ENCODE measurements around the gene OIT3.
"Not testable (repeated sequence)": the region's sequence is repeated elsewhere in the genome, so short reads cannot be mapped to it uniquely, and the experiment has no call there.

The OIT3 gene

DNA sequence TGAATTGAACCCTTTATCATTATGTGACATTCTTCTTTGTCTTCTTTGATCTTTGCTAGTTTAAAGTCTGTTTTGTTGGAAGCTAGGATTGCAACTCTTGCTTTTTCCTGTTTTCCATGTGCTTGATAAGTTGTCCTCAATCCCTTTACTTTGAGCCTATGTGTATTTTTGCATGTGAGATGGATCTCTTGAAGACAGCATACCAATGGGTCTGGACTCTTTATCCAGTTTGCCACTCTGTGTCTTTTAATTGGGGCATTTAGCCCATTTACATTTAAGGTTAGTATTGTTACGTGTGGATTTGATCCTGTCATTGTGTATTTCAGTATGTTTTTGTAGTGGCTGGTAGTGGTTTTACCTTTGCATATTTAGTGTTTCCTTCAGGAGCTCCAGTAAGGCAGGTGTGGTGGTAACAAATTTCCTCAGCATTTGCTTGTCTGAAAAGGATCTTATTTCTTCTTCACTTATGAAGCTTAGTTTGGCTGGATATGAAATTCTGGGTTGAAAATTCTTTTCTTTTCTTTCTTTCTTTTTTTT lies 27.7 kb downstream of the OIT3 start:
- H3K4me1 ChIP-seq (ENCODE audit: control insufficient read depth, insufficient read depth, low read length); H3K27me3 ChIP-seq (ENCODE audit: control insufficient read depth, insufficient read depth, low read length); H3K27ac ChIP-seq (ENCODE audit: low read depth, low read length); H3K4me3 ChIP-seq (ENCODE audit: low read depth, low read length); H3K9ac ChIP-seq (ENCODE audit: low read depth, low read length); H3K9me3 ChIP-seq (ENCODE audit: control insufficient read depth, insufficient read depth, low read length); H3K36me3 ChIP-seq (ENCODE audit: control insufficient read depth, insufficient read depth, low read length): not testable (repeated sequence)

DNA sequence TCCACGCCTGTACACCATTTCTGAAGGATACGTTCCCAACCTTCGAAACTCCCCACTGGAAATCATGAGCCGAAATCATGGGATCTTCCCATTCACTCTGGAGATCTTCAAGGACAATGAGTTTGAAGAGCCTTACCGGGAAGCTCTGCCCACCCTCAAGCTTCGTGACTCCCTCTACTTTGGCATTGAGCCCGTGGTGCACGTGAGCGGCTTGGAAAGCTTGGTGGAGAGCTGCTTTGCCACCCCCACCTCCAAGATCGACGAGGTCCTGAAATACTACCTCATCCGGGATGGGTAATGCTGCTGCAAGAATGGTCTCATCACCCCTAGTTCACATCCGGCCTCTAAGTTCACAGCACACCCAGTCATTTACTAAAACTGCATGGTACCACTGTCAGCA lies 30.8 kb downstream of the OIT3 start:
- no peak overlapping the region for H3K27ac ChIP-seq (ENCODE audit: low read depth, low read length)
- H3K9me3 ChIP-seq (ENCODE audit: control insufficient read depth, insufficient read depth, low read length), result no peaks in the 10 kb centered on the region
- H3K4me1 ChIP-seq (ENCODE audit: control insufficient read depth, insufficient read depth, low read length), result no peaks in the 10 kb centered on the region
- no peak overlapping the region for H3K9ac ChIP-seq (ENCODE audit: low read depth, low read length)
- no peaks in the 10 kb centered on the region for H3K36me3 ChIP-seq (ENCODE audit: control insufficient read depth, insufficient read depth, low read length)
- H3K4me3 ChIP-seq (ENCODE audit: low read depth, low read length), result no peak overlapping the region
- H3K27me3 ChIP-seq (ENCODE audit: control insufficient read depth, insufficient read depth, low read length), result no peaks in the 10 kb centered on the region

- H3K9ac ChIP-seq (ENCODE audit: low read depth, low read length), result no peak overlapping the region
- H3K9me3 ChIP-seq (ENCODE audit: control insufficient read depth, insufficient read depth, low read length), result no peaks in the 10 kb centered on the region
- no peak overlapping the region for H3K27ac ChIP-seq (ENCODE audit: low read depth, low read length)
- H3K4me3 ChIP-seq (ENCODE audit: low read depth, low read length), result no peak overlapping the region
- H3K4me1 ChIP-seq (ENCODE audit: control insufficient read depth, insufficient read depth, low read length), result no peaks in the 10 kb centered on the region
- H3K27me3 ChIP-seq (ENCODE audit: control insufficient read depth, insufficient read depth, low read length), result no peaks in the 10 kb centered on the region
- no peaks in the 10 kb centered on the region for H3K36me3 ChIP-seq (ENCODE audit: control insufficient read depth, insufficient read depth, low read length)
These were observed 32.5 kb downstream of the OIT3 start for GRCh38 chr10:72925951-72926465.

GRCh38 chr10:72927485-72927884 lies 33.9 kb downstream of the OIT3 start:
- no peak overlapping the region for H3K4me3 ChIP-seq (ENCODE audit: low read depth, low read length)
- no peaks in the 10 kb centered on the region for H3K27me3 ChIP-seq (ENCODE audit: control insufficient read depth, insufficient read depth, low read length)
- H3K27ac ChIP-seq (ENCODE audit: low read depth, low read length), result no peak overlapping the region
- no peaks in the 10 kb centered on the region for H3K36me3 ChIP-seq (ENCODE audit: control insufficient read depth, insufficient read depth, low read length)
- no peaks in the 10 kb centered on the region for H3K4me1 ChIP-seq (ENCODE audit: control insufficient read depth, insufficient read depth, low read length)
- no peaks in the 10 kb centered on the region for H3K9me3 ChIP-seq (ENCODE audit: control insufficient read depth, insufficient read depth, low read length)
- H3K9ac ChIP-seq (ENCODE audit: low read depth, low read length), result no peak overlapping the region

DNA sequence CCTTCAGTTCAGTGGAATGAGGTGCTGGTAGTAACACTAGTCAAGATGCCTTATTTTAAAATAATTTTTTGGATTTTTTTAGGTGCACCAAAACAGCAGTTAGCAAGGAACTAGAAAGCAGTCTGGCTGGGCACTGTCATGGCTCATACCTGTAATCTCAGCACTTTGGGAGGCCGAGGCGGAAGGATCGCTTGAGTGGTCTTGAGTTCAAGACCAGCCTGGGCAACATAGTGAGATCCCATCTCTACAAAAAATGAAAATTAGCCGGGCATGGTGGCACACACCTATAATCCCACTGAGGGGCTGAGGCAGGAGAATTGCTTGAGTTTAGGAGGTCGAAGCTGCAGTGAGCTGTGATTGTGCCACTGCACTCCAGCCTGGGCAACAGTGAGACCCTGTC lies 35.3 kb downstream of the OIT3 start:
- Histone ChIP-seq H3K9me3 (ENCODE audit: control insufficient read depth, insufficient read depth, low read length) (no peaks in the 10 kb centered on the region), H3K36me3 (ENCODE audit: control insufficient read depth, insufficient read depth, low read length) (no peaks in the 10 kb centered on the region), H3K27ac (ENCODE audit: low read depth, low read length) (no peak overlapping the region), H3K4me1 (ENCODE audit: control insufficient read depth, insufficient read depth, low read length) (no peaks in the 10 kb centered on the region), H3K9ac (ENCODE audit: low read depth, low read length) (no peak overlapping the region), H3K27me3 (ENCODE audit: control insufficient read depth, insufficient read depth, low read length) (no peaks in the 10 kb centered on the region), H3K4me3 (ENCODE audit: low read depth, low read length) (no peak overlapping the region)

DNA sequence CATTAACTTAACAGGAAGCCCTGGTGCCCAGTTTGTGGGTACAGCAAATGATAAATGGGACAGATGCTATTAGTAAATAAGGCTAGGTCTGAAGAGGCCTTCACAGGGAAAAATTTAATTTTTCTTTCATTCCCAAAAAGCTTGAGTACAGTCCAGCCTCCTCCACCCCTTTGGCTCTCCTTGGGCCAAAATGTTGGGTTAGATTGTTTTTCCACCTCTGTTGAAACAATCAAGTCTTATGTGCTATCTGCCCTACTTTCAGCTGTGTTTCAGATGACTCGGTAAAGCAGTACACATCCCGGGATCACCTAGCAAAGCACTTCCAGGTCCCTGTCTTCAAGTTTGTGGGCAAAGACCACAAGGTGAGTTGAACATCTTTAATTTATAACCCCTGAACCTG lies 36.7 kb downstream of the OIT3 start:
- no peaks in the 10 kb centered on the region for H3K4me1 ChIP-seq (ENCODE audit: control insufficient read depth, insufficient read depth, low read length)
- no peak overlapping the region for H3K27ac ChIP-seq (ENCODE audit: low read depth, low read length)
- H3K27me3 ChIP-seq (ENCODE audit: control insufficient read depth, insufficient read depth, low read length), result no peaks in the 10 kb centered on the region
- no peaks in the 10 kb centered on the region for H3K9me3 ChIP-seq (ENCODE audit: control insufficient read depth, insufficient read depth, low read length)
- no peaks in the 10 kb centered on the region for H3K36me3 ChIP-seq (ENCODE audit: control insufficient read depth, insufficient read depth, low read length)
- no peak overlapping the region for H3K9ac ChIP-seq (ENCODE audit: low read depth, low read length)
- H3K4me3 ChIP-seq (ENCODE audit: low read depth, low read length), result no peak overlapping the region

DNA sequence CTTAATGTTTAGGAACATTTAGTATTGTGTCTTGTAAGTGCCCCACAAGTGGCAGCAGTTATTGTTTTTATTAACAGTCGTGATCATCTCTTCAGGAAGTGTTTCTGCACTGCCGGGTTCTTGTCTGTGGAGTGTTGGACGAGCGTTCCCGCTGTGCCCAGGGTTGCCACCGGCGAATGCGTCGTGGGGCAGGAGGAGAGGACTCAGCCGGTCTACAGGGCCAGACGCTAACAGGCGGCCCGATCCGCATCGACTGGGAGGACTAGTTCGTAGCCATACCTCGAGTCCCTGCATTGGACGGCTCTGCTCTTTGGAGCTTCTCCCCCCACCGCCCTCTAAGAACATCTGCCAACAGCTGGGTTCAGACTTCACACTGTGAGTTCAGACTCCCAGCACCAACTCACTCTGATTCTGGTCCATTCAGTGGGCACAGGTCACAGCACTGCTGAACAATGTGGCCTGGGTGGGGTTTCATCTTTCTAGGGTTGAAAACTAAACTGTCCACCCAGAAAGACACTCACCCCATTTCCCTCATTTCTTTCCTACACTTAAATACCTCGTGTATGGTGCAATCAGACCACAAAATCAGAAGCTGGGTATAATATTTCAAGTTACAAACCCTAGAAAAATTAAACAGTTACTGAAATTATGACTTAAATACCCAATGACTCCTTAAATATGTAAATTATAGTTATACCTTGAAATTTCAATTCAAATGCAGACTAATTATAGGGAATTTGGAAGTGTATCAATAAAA lies 38.9 kb downstream of the OIT3 start:
- Histone ChIP-seq H3K27ac (ENCODE audit: low read depth, low read length) (no peak overlapping the region), H3K27me3 (ENCODE audit: control insufficient read depth, insufficient read depth, low read length) (no peaks in the 10 kb centered on the region), H3K9me3 (ENCODE audit: control insufficient read depth, insufficient read depth, low read length) (no peaks in the 10 kb centered on the region), H3K9ac (ENCODE audit: low read depth, low read length) (no peak overlapping the region), H3K4me3 (ENCODE audit: low read depth, low read length) (no peak overlapping the region), H3K36me3 (ENCODE audit: control insufficient read depth, insufficient read depth, low read length) (no peaks in the 10 kb centered on the region), H3K4me1 (ENCODE audit: control insufficient read depth, insufficient read depth, low read length) (no peaks in the 10 kb centered on the region)

GRCh38 chr10:72935361-72935760 lies 41.8 kb downstream of the OIT3 start:
- Histone ChIP-seq H3K36me3 (ENCODE audit: control insufficient read depth, insufficient read depth, low read length) (no peaks in the 10 kb centered on the region), H3K27me3 (ENCODE audit: control insufficient read depth, insufficient read depth, low read length) (no peaks in the 10 kb centered on the region), H3K9ac (ENCODE audit: low read depth, low read length) (no peak overlapping the region), H3K4me1 (ENCODE audit: control insufficient read depth, insufficient read depth, low read length) (no peaks in the 10 kb centered on the region), H3K9me3 (ENCODE audit: control insufficient read depth, insufficient read depth, low read length) (no peaks in the 10 kb centered on the region), H3K4me3 (ENCODE audit: low read depth, low read length) (no peak overlapping the region), H3K27ac (ENCODE audit: low read depth, low read length) (no peak overlapping the region)

DNA sequence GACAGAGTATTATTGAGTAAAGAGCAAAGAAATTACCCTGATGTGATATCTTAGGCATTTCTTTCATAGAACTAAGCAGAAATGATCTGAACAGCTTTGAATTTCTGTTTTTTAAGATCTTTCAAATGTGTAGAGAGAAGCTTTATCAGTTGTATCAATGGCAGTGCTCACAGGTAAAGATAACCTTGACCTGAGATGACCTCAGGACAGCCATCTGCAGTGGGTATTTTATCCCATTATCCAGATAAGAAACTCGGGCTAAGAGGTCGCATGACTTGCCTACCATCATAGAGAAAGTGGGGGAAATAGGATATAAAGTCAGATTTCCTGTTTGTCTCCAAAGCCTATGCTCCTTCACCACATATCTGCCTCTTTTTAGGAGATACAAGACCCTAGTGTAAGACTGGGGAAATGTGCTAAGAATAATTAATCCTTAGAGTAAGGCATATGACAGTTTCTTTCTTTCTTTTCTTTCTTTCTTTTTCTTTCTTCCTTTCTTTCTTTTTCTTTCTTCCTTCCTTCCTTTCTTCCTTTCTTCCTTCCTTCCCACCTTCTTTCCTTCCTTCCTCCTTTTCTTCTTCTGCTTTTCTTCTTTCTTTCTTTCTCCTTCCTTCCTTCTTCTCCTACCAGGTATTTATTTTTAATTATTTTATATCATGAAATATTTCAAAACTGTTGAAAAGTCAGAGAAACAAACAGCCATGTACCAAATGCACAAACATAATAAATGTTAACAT lies 50.1 kb downstream of the OIT3 start:
- Histone ChIP-seq H3K9me3 (ENCODE audit: control insufficient read depth, insufficient read depth, low read length) (no peaks in the 10 kb centered on the region), H3K4me3 (ENCODE audit: low read depth, low read length) (no peak overlapping the region), H3K9ac (ENCODE audit: low read depth, low read length) (no peak overlapping the region), H3K36me3 (ENCODE audit: control insufficient read depth, insufficient read depth, low read length) (no peaks in the 10 kb centered on the region), H3K27ac (ENCODE audit: low read depth, low read length) (no peak overlapping the region), H3K27me3 (ENCODE audit: control insufficient read depth, insufficient read depth, low read length) (no peaks in the 10 kb centered on the region), H3K4me1 (ENCODE audit: control insufficient read depth, insufficient read depth, low read length) (no peaks in the 10 kb centered on the region)

GRCh38 chr10:72946963-72947362 lies 53.4 kb downstream of the OIT3 start:
- no peaks in the 10 kb centered on the region for H3K27me3 ChIP-seq (ENCODE audit: control insufficient read depth, insufficient read depth, low read length)

GRCh38 chr10:72948762-72949161 lies 55.2 kb downstream of the OIT3 start:
- H3K27me3 ChIP-seq (ENCODE audit: control insufficient read depth, insufficient read depth, low read length), result no peaks in the 10 kb centered on the region
- H3K36me3 ChIP-seq (ENCODE audit: control insufficient read depth, insufficient read depth, low read length), result no peaks in the 10 kb centered on the region
- H3K4me3 ChIP-seq (ENCODE audit: low read depth, low read length), result no peak overlapping the region
- H3K9ac ChIP-seq (ENCODE audit: low read depth, low read length), result no peak overlapping the region
- no peak overlapping the region for H3K27ac ChIP-seq (ENCODE audit: low read depth, low read length)
- H3K9me3 ChIP-seq (ENCODE audit: control insufficient read depth, insufficient read depth, low read length), result no peaks in the 10 kb centered on the region
- H3K4me1 ChIP-seq (ENCODE audit: control insufficient read depth, insufficient read depth, low read length), result peaks cover 20% of the 10 kb centered on the region

More at GRCh38 chr10:72946963-72947362, 53.4 kb downstream of the OIT3 start:
- H3K27ac ChIP-seq (ENCODE audit: low read depth, low read length), result no peak overlapping the region
- H3K4me3 ChIP-seq (ENCODE audit: low read depth, low read length), result no peak overlapping the region
- no peak overlapping the region for H3K9ac ChIP-seq (ENCODE audit: low read depth, low read length)
- no peaks in the 10 kb centered on the region for H3K9me3 ChIP-seq (ENCODE audit: control insufficient read depth, insufficient read depth, low read length)
- peaks cover 5% of the 10 kb centered on the region; the same call in 1 of the 2 replicates for H3K4me1 ChIP-seq (ENCODE audit: control insufficient read depth, insufficient read depth, low read length)
- H3K36me3 ChIP-seq (ENCODE audit: control insufficient read depth, insufficient read depth, low read length), result no peaks in the 10 kb centered on the region
